Activated effector memory CD4-positive, alpha-beta T cell treated with Interleukin-2 at 50 U/mL for 16 hours (primary cell): Measurements from ENCODE around the gene FGGY.
"Not testable (repeated sequence)": the region's sequence is repeated elsewhere in the genome, so short reads cannot be mapped to it uniquely, and the experiment has no call there.

Experiments
- DNase-seq: peaks from one replicate; pipeline ENCODE4 v3.0.0-alpha.2; 2020

The FGGY gene

DNA sequence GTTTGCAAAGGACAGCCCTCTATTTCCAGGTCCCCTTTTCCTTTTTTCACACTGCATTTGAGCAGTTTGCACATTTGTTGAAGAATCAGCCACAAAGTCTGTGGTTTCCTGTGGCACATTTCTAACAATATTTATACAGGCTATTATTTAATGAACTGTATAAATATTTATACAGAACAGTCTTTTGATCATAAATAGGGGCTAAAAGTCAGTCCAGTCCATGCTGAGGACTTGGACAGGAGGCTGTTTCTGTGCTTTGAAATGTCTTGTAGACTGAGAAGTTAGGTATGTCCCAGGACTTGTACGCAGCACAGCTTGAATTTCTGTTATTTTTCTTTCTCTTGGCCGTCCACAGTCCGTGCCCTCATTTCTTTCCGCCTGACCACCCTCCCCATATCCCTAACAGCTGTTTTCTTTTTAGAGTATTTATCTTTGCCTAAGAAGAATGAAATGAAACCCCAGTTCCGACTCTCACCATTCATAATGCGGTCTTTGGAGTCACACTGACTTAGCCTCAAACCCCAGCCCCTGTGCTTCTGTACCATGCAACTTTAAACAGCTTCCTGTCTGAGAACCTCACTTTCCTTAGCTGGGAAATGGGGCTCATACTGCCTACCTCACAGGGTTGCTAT, 19.7 kb downstream of the FGGY start:
- DNase-seq, result no peak

DNA sequence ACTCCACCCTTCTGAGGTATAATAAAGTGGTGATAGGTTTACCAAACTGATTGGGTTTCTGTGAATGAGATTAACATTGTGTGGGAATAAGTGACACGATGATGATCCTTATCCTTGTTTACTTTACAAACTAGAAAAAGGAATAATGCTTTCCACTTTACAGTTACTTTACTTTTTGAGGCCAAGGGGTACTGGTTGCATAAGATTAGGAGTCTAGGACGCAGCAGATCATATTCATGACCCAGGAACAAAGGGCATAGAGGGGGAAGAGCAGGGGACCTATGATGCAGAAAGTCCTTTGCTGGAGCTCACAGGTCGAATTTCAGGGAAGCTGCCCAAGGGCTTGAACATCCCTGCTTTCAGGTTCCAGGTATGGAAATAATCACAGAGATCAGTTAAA, 20.4 kb downstream of the FGGY start:
- DNase-seq, result no peak

DNA sequence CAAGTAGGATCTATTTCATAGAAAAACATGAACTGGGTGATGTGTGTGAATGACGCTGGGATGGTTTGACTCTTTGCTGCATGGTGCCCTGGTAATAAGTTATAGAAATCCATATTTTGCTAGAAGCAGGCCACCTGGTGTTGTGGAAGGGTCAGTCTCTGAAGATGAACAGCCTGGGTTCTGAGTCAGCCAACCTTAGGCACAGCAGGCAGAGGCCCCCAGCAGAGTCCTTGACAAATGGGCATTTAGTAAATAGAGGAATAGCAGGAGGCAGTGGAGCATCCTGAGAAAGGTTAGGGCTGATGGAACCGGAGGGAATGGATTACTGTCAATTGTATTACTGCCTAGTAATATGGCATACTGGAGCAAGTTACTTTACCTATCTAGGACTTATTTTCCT, 20.9 kb downstream of the FGGY start:
- no peak for DNase-seq

DNA sequence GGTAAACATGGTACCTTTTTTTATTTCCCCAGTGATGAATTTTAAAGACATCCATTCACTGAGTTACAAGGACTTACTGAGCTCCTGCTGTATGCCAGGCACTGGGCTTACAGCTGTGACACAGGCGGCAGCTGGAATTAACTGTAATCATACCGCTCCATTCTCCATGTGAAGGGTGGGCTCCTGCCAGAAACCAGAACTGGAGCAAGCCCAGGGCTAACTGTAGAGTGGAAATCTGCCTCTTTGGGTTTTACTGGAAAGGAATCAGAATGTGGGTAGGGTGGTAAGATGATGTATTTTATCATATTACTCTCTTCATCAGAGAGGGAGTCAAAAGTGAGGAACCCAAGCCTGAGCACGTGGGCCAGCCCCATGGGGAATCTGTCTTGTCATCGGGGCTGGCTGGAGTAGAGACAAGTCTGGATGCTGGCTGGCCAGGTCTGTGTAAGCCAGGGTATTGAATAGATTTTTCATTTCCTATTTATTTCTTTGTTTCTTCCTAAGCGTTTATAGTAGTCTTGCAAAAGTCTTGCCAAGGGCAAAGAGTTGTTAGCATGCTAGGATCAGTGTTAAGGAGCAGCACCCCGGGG, 21.5 kb downstream of the FGGY start:
- no peak for DNase-seq

DNA sequence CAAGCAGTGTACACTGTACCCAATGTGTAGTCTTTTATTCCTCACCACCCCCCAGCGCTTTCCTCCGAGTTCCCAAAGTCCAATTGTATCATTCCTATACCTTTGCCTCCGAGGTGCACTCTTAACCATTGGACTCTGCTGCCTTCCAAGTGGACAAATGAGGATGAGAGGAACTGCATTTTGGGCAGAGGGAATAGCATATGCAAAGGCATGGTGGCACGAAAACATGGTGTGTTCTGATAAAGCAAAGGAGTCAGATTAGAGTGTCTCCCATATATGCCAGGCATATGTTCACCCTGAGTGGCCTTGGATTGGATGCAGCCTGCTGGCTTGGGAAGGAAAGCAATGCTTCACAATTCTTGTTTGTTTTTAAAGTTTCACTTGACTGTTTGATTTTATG, 25.5 kb downstream of the FGGY start:
- DNase-seq, result no peak

DNA sequence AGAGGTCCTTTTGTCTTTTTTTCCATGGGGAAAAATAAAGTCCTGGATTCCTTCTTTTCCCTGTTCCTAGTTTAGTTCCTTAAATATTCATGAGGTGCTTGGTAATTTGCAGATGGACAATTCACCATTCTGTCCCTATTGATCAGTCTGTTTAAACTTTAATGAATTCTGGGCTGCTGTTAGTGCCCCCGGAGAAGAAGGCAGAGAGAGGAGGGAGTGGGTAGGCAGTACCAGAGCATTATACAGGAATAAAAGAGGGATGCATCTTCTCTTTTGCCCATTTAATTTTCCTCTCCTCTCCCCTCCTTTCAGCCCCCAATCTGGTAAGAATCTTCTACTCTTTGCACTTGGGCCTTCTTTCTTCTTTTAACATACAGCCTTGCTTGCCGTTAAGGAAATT, 25.9 kb downstream of the FGGY start:
- no peak for DNase-seq

DNA sequence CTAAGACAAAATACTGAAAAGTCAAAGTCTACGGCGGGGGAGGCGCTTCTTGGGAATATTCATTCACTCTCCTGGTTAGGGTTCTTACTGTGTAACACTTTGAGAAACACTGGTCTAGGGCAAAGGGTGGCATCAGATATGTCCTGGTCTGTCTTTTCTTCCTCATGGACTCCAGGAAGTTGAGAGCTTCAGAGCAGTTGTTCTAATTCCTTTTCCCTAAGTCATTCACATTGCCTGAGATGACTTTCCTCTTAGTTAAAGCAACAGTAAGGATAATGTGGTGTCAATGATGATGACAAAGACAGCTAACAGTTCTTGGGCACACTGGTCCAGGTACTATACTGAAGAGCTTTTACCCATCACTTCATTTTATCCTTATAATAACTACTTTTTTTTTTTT, 27.0 kb downstream of the FGGY start:
- DNase-seq, result no peak

DNA sequence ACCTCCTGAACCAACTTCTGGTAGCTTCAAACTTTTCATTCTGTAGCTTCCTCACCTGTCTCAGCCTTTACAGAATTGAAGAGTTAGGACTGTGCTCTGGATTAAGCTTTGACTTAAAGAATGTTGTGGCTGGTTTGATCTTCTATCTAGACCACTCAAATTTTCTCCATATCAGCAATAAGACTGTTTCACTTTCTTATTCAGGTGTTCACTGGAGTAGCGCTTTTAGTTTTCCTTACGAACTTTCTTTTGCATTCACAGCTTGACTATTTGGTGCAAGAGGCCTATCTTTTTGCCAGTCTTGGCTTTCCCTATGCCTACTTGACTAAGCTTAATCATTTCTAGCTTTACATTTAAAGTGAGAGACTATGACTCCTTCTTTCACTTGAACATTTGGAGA, 31.5 kb downstream of the FGGY start:
- DNase-seq, result no peak

DNA sequence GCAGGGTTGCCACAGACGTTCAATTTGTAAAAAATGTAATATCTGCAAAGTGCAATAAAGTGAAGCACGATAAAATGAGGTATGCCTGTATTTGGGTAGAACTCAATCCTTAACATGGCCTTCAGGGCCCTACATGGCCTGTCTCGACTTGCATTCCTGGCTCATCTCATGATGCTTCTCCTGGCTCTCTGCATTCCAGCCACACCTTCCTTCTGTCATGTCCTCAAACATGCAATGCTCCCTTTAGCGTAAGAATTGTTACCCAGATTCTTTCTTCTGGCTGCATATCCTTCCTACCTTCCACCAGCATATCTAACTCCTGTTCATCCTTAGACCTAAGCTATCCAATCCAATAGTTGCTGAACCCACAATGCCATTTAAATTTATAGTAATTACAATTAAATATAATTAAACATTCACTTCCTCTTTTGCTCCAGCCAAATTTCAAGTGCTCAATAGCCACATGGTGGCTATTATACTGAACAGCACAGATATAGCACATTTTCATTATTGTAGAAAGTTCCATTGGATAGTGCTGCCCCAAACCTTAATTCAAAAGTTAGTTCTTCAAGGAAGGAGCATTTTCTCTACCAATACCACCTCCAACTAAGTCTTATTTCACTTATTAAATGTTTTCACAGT, 32.6 kb downstream of the FGGY start:
- no peak for DNase-seq

DNA sequence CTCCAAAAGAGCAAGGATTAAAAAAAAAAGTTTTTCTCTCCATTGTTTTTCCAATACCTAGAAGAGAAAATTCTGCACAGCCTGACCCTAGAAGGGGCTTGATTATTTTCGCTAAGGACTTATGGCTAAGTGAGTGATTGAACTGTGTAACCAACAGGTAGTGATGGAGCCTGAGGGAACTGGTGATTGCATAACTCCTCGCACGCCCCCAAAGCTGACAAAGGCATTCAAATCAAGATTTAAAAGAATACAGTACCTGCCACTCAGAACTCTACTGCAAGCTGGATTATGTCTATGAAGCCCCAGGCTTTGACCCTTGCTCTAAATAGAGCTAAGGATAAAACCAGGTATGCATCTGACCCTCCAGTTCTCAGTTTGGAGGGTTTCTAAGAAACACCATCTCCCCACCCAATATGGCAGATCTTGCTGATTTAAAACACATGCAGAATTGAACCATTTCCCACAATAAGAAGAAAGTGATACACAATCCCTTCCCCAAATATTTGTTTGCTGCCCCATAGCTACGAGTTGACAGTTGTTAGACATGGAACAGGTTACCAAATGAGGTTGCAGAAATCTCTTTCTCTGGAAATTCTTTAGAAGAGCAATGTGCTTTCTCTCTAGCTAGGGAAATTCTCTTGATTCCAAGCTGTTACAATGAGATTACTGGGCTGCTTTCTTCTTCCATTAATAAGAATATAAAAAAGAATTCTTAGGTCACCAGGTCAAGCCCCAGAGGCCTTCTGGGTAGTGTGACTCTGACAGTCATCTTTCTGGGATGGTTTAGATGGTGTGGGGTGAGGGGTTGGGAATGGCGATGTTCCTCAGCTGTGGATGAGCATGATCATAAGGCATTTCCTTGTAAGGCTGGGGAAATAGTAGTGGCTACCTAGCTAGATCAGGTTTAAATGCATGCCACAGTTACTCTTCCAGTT, 35.1 kb downstream of the FGGY start:
- DNase-seq, result no peak

DNA sequence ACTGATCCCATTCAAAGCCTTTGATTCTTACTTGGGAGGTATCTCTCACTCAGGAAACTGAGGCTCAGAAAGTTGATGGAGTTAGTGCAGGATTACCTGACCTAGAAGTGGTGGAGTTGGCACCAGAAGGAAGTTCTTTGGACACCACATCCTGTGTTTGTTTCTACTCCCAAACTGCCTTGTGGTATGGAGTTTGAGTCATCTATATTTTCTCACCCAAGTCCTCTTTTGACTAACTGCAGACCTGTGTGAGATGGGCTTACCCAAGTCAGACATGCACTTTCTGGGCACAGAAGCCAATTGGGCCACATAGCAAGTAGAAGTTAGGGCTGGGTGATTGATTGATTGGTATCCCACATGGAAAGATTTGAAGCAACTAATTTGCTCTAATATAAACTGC, 36.1 kb downstream of the FGGY start:
- DNase-seq, result no peak

DNA sequence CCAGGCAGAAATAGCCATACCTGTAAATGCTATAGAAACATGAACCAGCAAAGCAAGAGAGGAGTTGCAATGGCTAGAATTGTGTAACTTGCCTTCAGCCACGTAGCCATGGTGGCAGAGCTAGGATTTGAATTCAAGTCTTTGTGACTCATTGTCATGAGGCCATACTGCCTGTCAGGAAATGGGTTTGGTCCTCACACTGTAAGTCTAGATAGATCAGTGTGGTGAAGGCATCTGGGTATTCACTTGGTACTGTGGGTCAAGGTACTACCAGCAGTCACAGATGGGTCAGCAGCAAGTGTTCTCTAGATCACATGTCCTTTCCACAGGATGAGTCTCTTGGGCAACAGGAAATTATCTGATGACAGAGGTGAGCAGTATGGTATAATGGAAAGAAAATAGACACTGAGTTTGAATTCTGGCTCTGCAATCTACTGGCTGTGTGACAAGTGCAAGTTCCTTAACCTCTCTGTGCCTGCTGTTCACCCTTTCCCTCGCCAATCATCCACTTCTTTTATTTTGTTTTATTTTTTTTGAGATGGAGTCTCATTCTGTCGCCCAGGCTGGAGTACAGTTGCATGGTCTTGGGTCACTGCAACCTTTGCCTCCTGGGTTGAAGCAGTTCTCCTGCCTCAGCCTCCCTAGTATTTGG, 36.9 kb downstream of the FGGY start:
- no peak for DNase-seq

DNA sequence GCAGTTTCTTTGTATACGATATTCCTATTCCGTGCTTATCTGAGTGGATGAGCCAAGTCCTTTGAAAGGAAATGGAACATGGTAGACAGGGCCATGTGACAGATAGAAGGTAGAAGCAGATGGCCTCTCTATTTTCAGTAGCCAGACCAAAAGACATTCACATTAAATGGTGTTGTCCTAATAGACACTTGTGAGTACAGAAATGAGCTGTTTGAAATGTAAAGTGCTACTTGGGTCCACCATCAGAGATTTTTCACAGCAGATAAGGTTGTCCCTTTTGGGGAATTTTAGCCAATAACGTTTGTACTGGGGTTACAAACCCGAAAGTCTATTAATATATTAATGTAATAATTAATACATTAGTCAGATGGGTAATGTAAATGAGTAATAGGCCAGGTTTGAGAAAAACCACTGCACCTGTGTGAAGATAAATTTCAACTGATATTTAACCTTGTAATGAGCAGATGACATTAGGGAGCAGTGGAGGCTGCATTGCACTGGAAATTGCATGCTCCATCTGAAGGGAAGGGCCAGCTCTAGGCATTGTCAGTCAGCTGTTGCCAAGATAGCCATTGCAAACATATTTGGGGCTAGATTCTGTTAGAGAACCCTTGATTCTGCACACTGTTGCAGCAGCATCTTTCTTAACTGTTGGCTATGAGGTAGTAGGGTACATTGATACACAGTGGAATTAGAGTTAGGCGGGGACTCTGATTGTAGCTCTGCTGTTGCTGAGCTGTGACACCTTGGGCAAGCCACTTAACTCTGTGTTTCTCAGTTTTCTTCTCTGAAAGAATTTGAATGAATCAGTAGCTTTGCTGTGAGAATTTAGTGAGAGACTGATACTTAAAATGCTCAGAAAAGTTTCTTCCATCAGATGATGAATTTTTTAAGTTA, 43.8 kb downstream of the FGGY start:
- DNase-seq, result no peak

DNA sequence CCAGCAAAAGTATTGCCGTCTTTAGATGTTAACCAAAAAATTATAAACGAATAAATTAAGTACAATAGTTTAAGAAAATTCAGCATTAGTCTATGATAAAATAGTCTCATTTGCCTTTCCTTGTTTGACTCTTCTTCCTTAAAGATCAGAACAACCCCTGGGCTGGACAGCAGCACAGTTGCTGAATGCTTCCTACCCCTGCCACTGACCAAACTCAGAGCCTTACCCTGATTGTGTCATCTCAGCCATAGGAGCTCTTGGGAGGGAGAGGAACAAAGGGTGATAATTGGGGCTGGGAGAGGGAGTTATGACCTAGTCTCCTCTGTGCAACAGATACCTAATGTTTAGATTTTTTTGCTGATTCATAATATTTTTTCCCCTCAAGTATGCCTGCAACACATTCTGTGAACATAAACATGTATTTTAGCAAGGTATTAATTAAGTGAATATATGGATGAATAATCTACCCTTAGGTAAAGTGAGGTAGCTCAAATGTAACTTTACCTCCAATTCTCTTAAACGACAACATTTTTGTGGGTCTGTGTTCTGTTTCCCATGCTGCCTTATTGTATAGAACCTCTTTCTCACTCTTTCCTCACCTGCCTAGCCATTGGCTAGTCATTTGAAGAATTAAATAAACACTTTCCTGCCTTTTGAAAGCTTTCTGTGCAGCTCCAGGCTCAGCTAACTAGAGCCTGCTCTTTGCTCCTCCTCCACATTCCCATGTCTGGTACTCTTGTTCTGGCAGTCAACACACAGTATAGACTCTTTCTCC, 46.1 kb downstream of the FGGY start:
- DNase-seq, result no peak

DNA sequence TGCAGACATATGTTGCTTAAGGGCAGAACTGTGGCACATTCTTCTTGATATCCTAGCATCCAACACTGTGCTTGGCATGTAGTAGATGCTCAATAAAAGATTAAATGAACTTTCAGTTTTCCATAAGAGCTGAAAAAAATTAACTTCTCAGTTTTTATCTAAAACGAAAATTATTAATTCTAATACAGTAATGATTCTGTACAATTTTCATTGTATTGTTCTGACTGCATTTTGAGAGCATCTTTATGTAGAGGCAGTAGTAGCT, 46.6 kb downstream of the FGGY start:
- no peak for DNase-seq

DNA sequence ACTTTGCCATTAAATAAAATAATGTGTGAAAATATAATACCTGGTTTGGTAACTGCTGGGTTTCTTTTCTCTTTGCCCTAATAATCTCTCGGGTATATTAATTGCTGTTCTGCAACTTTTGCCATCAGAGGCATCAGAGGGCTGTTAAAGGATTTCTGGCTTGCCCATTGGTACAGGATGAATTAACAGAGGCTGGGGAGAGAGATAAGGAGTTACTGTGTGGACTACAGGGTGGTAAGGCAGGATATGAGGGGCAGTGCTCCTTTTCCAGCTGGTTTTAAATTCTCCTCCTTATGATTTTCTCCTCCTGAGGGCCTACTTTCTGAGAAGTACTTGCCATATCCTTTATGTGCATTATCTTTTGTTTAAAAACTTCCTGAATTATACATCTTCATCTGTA, 48.3 kb downstream of the FGGY start:
- DNase-seq, result no peak

DNA sequence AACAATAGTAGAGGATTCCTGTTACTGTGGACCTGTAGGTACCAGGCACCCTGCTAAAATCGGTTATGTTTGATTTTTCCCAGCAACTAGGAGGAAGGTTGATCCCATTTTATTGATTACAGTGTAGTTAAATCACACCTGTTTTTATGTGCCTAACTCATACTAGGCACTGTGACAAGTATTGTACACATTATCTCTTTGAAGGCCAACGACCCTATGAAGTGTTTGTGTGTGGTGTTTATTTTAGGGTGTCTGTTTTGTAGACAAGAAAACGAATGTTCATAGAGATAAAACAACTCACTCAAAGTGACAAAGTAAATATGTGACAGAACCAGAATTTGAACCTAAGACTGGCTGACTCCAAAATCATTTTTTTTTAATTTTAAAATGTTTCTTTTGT, 49.5 kb downstream of the FGGY start:
- no peak for DNase-seq

DNA sequence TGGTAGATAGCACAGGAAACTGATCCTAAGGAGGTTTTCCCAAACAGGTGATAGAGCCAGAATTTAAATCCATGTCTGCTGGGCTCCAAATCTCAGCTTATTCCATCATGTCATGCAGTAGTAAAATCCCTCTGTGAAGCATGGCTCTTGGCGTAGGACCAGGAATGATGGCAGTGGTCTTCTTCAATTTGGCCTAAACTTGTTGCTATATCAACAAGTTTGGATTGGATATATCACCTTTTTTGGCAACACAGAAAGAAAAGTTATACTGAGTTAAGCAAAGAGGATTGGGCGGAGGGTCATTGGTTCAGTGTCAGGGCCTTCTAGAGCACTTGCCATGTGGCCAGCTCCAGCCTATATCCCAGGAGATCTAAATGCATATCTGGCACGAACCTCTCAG, 52.2 kb downstream of the FGGY start:
- no peak for DNase-seq

DNA sequence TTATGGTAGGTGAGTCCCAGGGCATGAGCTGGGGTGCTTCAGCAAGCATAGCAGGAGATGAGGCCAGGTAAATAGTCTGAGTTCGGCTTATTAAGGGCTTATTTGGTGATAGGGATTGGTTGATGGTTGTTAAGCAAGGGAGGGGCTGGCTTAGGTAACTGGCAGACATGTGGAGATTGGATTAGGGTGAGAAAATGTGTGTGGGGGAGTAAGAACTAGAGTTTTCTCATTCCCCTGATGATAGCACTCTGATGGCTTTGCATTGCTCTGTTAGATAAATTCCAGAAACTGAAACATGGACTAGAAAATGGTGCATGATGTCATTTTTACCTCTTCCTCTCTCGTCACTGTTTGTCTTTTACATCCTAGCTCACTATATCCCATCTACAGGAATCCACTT, 53.6 kb downstream of the FGGY start:
- no peak for DNase-seq

DNA sequence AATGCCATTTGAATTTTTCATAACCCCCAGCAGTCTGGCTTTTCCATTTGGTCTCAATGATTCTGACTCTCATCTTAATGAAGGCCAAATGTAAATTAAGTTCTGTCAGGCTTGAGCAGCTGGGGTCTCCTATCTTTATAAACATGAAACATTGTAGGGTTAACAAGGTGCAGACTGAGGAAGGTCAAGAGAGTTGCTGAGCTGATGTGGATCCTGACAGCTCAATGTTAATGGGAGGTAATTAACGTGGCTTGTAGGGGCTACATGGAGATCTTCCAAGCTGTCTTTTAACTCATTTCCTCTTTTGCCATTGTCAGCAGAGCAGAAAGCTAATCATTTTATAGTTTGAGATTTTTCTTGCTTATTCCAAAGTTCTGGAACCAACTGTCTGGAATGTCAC, 55.2 kb downstream of the FGGY start:
- DNase-seq, result no peak

DNA sequence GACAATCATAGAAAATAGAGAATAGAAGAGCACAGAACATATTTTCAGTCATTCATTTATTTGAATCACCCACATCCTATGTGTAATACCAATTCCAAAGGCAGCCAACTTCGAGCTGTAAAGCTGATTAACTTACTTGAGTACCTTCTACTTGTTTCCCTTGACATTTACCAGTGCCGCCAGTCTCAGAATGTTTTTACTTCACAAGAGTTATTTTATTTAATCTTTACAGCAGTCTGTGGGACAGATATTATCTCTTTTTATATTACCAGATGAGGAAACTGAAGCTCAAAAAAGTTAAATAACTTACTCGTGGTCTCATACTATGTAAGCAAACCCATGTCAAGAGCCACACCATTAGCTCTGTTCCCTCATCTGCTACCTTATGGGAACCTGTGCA, 56.6 kb downstream of the FGGY start:
- no peak for DNase-seq

DNA sequence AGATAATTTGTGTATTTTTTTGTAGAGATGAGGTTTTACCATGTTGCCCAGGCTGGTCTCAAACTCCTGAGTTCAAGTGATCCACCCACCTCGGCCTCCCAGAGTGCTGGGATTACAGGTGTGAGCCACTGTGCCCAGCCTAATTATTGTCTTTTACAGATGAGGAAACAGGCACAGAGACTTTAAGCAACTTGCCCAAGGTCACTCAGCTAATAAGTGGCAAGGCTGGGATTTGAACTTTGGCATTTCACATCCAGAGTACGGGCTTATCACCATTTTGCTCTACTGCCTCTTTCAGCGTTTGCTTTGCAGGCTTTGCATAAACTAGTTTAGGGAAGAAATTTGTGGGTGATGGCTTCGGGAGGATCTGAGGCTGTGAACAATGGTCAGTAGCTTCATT, 57.3 kb downstream of the FGGY start:
- not testable (repeated sequence) for DNase-seq
